Measurements from ENCODE around the gene GPC5. TPM values are rescaled to one million over a fixed set of nuclear protein-coding genes. Genes with fewer than 3 reads are reported as not detected.
"Not testable (repeated sequence)": the region's sequence is repeated elsewhere in the genome, so short reads cannot be mapped to it uniquely, and the experiment has no call there.

The GPC5 gene
- total and polyA plus RNA-seq, 10 donors: 0.04 to 0.83 (median 0.26) TPM; not detected in 3

- no peak for DNase-seq
- Histone ChIP-seq H3K27ac (no peak overlapping the region), H3K27me3 (replicated peaks in 1 of 7) (peaks cover 0 to 9% (median 0%) of the 10 kb centered on the region in 7 donors), H3K9me3 (no peaks in the 10 kb centered on the region), H3K4me1 (no peaks in the 10 kb centered on the region), H3K4me3 (no peak overlapping the region), H3K36me3 (no peaks in the 10 kb centered on the region)
- no peak for TF ChIP-seq POLR2AphosphoS5 (IDR thresholded peaks at IDR 0.05)
- TF ChIP-seq CTCF (IDR thresholded peaks at IDR 0.05 in 8 of 11, conservative IDR thresholded peaks at IDR 0.05 in 3 of 11): no peak
- TF ChIP-seq POLR2A (IDR thresholded peaks at IDR 0.05): no peak
- intact Hi-C loops (cut with DNase I; ENCODE audit: low total_unique reads): no loop called here
- 44 to 67% (median 50%) methylated on average over 6 of the region's 6 CpGs for WGBS, 5 donors
These were observed 19.4 kb downstream of the GPC5 start for GRCh38 chr13:91417660-91418325.

- Histone ChIP-seq H3K27ac (no peak overlapping the region), H3K4me1 (no peaks in the 10 kb centered on the region), H3K4me3 (no peak overlapping the region), H3K27me3 (replicated peaks in 1 of 7) (no peaks in the 10 kb centered on the region), H3K9me3 (peaks cover 0 to 33% (median 29%) of the 10 kb centered on the region in 8 donors), H3K36me3 (no peaks in the 10 kb centered on the region)
- 41 to 74% (median 65%) methylated on average over 2 of the region's 2 CpGs for WGBS, 5 donors
- no peak for DNase-seq
- intact Hi-C loops (cut with DNase I; ENCODE audit: low total_unique reads): no loop called here
- TF ChIP-seq POLR2A (IDR thresholded peaks at IDR 0.05) (no peak), CTCF (IDR thresholded peaks at IDR 0.05 in 8 of 11, conservative IDR thresholded peaks at IDR 0.05 in 3 of 11) (no peak), POLR2AphosphoS5 (IDR thresholded peaks at IDR 0.05) (no peak)
These were observed 28.5 kb downstream of the GPC5 start for GRCh38 chr13:91426913-91427312.

GRCh38 chr13:91438674-91439073 is 40.3 kb downstream of the GPC5 start:
- 84 to 91% (median 88%) methylated on average over 13 to 15 of the region's 15 CpGs for WGBS, 5 donors
- DNase-seq; H3K36me3 ChIP-seq; H3K4me3 ChIP-seq; H3K27ac ChIP-seq; H3K4me1 ChIP-seq; intact Hi-C loops (cut with DNase I; ENCODE audit: low total_unique reads); H3K27me3 ChIP-seq (replicated peaks in 1 of 7): not testable (repeated sequence)
- peaks cover 0 to 14% (median 9%) of the 10 kb centered on the region in 8 donors for H3K9me3 ChIP-seq

- Histone ChIP-seq H3K27ac (no peak overlapping the region), H3K4me1 (no peaks in the 10 kb centered on the region), H3K9me3 (no peaks in the 10 kb centered on the region), H3K27me3 (replicated peaks in 1 of 7) (no peaks in the 10 kb centered on the region), H3K36me3 (no peaks in the 10 kb centered on the region), H3K4me3 (no peak overlapping the region)
- intact Hi-C loops (cut with DNase I; ENCODE audit: low total_unique reads): no loop called here
- 79 to 88% (median 81%) methylated on average over 2 of the region's 2 CpGs for WGBS, 5 donors
- TF ChIP-seq POLR2A (IDR thresholded peaks at IDR 0.05) (no peak), POLR2AphosphoS5 (IDR thresholded peaks at IDR 0.05) (no peak), CTCF (IDR thresholded peaks at IDR 0.05 in 8 of 11, conservative IDR thresholded peaks at IDR 0.05 in 3 of 11) (no peak)
- no peak for DNase-seq
These were observed 52.5 kb downstream of the GPC5 start for GRCh38 chr13:91450913-91451312.

Measured in spleen (tissue), 11 donors.